Daoy (cell line): ENCODE data around the gene EIF2B5. TPM values are rescaled to one million over a fixed set of nuclear protein-coding genes. Genes with fewer than 3 reads are reported as not detected.
"Not testable (repeated sequence)": the region's sequence is repeated elsewhere in the genome, so short reads cannot be mapped to it uniquely, and the experiment has no call there.

Experiments used
- DNase-seq: peaks from one replicate; pipeline ENCODE4 v3.0.0-alpha.2; 2015; ENCODE audit warnings: low read depth
- total RNA-seq: library from RNA; depleted of rRNA; stranded (reverse); fragments of >200 nt; shearing (Covaris generic); gene quantifications from 2 replicates; pipeline ENCODE4 v1.2.3, GENCODE V29; 2014; rRNA removed

Gene EIF2B5
- total RNA-seq: 53.5 and 57.9 TPM in 2 replicates

DNA sequence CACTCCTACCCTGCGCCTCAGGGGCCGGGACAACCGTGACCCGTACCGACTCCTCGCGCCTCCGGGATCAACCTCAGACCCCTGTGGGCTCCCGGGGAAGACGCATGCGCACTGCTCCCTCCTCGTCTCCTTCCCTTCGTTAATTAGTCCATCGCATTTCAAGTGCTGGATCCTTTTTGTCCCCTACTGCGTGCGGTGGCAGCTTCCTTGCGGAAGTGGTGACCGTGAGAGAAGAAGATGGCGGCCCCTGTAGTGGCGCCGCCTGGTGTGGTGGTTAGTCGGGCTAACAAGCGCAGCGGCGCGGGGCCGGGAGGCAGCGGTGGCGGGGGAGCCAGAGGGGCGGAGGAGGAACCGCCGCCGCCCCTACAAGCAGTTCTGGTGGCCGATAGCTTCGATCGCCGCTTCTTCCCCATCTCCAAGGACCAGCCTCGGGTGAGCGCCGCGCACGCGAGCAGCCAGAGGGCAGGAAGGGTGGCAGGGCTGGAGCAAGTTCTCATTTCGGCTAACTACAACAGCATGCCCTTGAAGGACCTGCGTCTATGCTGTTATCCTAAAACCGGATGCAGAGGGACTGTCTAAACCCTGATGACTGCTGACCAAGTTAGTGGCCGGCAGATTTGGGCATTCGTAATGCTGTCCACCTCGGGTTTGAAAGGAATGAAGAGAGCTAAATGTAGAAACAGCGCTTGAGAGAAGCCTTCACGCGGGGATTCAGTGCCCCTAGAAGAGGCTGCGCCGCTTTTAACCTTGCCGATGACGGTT, at the start of gene EIF2B5:
EIF2B5 (plus strand) TSS at position 210 of the 762 bp plus-strand sequence; CDS start at position 238, 28 bp downstream.
- peak; percentile 96 for DNase-seq

DNA sequence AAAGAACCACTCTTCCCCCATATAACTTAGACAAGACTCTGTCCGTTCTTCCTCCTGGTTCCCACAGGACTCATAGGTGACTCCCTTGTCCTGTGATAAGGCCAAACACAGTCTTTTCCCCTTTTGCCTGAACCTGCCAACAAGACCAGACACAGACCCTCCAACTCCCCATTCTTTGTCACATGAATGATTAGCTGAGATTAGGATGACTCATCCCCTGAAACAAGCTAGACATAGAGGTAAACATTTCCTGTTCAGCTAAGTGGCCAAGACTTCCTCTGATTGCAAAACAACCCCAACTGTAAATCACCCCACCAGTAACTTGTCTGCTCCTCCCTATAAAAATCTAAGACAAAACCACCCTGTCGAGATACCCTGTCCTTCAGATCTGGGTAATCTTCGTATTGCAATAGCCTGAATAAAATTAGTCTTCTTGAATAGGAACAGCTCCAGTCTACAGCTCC, 49.7 kb upstream of the EIF2B5 start:
- DNase-seq: peak; percentile 15

DNA sequence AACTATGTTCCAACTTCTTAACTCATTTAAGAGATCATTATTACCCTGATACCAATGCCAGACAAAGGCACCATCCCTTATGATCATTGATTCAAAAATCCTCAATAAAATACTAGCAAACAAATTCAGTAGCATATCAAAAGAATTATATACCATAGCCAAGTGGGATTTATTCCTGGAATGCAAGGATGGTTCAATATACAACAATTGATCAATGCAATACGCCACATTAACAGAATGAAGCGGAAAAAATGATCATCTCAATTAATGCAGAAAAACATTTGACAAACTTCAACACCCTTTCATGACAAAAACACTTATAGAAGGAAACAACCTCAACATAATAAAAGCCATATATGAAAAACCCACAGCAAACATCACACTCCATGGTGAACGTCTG, 43.0 kb upstream of the EIF2B5 start:
- DNase-seq: no peak

DNA sequence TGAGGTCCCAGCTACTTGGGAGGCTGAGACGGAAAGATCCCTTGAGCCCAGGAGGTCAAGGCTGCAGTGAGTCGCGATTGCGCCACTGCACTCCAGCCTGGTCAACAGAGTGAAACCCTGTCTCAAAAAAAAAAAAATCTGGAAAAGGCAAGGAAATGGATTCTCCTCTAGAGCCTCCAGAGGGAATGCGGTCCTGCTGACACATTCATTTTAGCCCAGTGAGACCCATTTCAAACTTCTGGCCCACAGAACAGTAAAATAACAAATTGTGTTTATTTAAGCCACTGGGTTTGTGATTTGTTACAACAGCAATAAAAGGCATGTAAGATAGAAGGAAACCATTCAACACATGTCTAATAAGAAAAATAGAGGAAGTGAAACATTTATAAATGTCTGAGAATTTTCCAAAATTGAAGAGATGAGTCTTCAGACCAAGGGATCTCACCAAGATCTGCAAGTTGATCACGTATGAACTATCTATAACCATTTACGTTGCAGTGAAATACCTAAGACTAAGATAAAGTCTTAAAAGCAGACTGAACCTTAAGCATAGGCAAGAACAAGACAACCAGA, 38.3 kb upstream of the EIF2B5 start, which contains the start of gene HTR3E:
HTR3E (plus strand) TSS at position 254 of the 573 bp plus-strand sequence. CDS start 466 bp downstream, outside the sequence.
- no peak for DNase-seq

DNA sequence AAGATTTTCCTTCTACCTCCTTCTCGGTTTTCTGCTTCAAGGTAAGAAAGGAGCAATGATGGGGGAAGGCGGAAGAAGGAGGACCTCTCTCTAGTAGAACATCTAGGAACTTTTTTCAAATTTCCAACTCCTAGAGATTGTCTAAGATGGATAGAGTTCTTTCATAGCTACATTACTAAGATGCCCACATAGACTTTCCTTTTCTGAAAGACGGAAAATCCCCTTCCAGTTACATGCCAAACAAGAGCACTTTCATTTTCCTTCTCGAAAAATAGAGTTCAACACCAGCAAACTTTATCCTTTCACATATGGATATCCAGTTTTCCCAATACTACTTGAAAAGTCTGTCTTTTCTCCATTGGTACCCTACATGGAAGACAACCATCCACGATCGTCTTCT, 37.6 kb upstream of the EIF2B5 start:
- DNase-seq: no peak

DNA sequence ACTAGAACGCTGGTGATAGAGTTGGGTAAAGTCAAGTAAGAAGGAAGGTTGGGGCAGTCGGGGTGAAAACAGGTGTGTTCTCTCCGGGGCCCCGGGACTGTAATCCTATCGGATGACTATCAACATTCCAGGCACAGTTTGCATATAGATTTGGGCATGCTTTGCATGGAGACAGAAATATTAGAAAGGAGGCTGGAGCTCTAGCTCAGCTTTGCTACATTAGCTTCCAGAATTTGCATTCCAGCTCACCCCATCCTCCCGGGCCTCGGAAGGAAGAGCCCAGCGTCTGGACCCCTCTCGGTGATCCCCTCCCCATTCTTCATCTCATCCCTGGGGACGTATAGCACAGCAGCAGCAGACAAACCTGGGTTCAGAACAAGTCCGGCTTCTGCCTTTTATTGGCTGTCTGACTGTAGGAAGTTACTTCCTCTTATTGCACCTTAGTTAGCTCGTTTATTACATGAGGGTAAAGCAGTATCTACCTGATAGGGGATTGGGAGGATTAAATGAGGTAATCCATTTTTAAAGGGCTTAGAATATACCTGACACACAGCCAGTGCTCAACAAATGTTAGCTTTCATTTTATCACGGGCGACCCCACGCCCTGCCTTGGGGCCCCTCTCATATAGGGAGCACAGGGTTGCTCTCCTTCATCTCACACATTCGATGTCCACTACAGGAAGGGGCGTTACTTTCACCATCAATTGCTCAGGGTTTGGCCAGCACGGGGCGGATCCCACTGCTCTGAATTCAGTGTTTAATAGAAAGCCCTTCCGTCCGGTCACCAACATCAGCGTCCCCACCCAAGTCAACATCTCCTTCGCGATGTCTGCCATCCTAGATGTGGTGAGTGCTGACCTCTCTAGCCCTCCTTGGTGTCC, 35.1 kb upstream of the EIF2B5 start:
- DNase-seq: no peak

DNA sequence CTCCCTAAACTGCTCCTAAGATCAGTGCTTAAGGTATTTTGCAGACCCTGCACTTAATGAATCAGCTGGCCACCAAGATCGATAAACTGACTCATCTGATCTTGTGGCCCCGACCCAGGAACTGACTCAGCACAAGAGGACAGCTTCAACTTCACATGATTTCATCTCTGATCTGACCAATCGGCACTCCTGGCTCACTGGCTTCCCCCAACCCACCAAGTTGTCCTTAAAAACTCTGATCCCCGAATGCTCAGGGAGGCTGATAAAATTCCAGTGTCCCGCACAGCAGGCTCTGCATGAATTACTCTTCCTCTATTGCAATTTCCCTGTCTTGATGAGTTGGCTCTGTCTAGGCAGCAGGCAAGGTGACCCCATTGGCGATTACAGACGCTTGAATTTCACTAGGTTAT, 24.8 kb upstream of the EIF2B5 start:
- DNase-seq: peak; percentile 75

DNA sequence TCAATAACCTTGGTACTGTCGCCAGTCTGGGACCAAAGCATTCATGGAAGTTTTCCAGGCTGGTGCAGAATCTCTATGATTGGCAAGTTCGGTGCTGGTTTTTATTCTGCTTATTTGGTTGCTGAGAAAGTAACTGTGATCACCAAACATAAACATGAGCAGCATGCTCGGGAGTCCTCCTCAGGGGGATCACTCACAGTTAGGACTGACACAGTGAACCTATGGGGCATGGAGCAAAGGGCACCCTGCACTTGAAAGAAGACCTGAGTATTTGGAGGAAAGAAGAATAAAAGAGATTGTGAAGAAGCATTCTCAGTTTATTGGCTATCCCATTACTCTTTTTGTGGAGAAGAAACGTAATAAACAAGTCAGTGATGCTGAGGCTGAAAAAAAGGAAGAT, 19.1 kb upstream of the EIF2B5 start:
- no peak for DNase-seq

DNA sequence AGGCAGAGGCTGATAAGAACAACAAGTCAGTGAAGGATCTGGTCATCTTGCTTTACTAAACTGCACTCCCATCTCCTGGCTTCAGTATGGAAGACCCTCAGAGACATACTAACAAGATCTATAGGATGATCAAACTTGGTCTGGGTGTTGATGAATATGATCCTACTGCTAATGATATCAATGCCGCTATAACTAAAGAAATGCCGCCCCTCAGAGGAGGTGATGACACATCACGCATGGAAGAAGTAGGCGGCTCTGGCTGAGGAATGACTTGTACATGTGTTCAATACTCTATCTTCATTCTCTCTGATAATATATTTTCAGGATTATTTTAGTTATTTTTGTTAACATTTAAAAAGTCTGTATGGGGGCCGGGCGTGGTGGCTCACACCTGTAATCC, 17.5 kb upstream of the EIF2B5 start:
- peak; percentile 13 for DNase-seq

DNA sequence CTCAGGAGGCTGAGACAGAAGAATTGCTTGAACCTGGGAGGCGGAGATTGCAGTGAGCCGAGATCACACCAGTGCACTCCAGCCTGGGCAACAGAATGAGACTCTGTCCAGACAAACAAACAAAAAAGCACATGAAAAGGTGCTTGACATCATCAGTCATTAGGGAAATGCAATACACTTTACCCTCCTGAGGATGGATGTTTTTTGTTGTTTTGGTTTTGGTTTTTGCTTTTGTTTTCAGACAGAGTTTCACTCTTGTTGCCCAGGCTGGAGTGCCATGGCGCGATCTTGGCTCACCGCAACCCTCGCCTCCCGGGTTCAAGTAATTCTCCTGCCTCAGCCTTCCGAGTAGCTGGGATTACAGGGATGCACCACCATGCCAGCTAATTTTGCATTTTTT, 14.1 kb upstream of the EIF2B5 start:
- not testable (repeated sequence) for DNase-seq

DNA sequence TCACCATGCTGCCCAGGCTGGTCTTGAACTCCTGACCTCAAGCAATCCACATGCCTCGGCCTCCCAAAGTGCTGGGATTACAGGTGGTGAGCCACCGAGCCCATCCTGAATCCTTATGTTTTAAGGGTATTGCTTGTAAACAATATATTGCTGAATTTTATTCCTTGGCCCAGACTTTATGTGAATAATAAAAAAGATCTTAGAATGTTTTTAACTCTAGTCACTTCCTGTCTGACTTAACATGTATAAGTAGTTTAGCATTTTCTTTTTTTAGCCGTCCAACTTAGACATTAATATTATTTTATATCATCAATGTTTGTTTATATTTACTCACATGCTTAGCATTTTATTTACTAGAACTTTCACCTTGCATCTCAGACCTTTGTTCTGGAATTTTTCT, 9.2 kb upstream of the EIF2B5 start:
- DNase-seq: no peak

DNA sequence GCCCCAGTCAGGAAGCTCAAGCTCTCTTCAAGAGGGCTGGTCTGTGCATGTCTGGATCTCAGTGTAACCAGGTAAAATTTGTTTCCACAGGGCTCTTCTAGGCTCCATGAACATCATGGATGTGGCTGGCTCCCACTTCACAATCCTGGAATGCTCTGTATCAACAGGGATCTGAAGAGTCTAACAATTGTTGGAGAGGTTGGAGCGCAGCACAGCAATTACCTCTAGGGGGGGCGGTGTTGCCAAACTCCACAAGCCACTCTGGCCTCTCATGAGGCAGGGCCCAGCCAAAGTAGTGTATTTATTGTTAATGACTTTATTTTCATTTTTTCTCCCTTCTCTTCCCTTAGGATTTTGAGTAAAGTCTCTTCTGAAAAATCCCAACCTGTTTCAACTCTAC, 6.1 kb upstream of the EIF2B5 start:
- peak; percentile 26 for DNase-seq

DNA sequence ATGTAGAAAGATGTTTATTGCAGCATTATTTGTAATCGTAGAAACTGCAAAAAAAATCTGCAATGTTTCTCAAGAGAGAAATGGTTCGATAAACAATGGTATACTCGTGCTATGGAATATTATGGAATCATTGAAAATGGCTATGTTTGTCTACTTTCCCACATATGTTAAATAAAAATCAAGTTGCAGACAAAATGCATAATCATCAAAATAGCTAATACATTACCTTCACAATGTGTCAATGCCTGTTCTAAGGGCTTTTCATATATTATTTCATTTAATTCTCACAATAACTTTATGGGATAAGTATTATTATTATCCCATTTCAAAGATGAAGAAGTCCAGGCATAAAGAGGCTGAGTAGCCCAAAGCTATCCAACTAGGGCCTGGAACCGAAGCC, 2.2 kb upstream of the EIF2B5 start:
- DNase-seq: no peak

DNA sequence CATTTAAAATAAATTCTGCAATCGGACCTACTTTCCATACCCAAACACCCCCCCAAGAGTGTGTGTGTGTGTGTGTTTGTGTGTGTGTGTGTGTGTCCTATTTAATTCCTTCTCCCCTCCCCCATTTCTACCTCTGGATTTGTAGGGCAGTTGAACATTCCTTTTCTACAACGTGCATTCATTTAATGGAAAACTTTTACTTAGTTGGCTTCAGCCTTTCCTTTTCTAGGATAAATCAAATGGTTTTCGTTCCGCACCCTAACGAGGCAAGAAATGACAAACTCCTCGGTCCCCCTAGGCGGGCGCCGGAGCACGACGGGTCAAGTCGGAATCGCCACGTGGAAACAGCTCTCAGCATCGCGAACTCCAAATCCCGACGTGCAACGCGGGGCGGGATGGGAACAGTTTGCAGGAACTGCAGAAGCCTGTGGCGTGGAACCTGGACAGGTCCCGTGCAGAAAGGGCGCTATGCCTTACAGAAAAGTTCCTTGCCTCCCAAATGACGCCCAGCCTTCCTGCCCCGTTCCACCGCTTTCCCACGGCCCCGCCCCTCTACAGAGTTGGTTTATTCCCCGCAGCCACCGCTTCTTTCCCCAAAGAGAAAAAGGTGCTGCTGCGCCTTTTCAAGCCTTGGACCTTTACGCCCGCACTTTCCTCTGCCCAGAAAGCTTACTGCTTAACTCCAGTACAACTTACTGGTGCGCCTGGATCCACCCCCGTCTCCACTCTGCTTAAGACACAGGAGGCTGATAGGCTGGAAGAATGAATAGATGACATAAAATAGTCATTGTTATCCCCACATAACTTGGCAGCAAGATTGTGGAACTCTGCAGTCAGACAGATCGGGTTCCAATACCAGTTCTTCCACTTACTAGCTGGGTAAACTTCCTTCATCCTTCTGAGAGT, 1.1 kb upstream of the EIF2B5 start:
- DNase-seq: peak; percentile 91

DNA sequence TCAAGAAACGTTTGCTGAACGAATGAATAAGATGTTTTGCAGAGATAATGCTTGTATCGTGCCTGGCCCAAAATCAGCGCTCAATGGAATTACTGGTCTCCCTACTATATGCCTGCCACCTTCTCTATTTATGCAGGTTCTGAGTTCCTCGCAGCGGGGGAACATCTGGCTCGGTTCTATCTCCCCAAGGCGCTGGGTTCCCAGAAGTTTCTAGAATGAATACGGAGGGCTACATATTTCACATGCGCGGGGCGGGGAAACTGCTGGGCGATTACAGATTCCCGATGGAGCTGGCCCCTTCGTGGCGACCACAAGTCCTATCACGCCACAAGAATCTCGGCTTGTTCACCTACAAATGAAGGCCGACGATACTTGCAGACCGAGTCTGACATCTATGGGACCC, 411 bp upstream of the EIF2B5 start:
- DNase-seq: no peak

DNA sequence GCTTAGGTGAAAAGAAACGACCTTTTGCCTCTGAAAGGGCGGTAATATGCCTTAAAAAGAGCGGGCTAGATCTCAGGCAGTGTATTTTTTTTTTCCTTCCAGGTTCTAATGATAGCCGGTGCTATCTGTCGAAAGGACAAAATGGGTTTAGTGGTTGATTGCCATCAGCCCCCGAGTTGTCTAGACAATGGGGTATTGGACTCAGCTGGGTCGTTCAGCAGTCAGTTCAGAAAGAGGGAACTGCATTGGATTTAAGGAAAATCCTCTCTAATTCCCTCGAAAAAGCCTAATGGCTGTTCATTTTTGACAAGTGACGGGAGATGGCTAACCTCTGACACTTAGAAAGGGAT, 728 bp downstream of the EIF2B5 start:
- DNase-seq: no peak

DNA sequence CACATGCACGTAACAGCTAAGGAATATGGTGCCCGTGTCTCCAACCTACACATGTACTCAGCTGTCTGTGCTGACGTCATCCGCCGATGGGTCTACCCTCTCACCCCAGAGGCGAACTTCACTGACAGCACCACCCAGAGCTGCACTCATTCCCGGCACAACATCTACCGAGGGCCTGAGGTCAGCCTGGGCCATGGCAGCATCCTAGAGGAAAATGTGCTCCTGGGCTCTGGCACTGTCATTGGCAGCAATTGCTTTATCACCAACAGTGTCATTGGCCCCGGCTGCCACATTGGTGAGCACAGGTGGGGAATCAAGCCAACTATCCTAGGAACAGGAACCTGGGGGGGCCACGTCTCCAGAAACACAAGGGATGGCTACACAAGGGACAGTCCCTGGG, 5.3 kb downstream of the EIF2B5 start:
- DNase-seq: no peak

DNA sequence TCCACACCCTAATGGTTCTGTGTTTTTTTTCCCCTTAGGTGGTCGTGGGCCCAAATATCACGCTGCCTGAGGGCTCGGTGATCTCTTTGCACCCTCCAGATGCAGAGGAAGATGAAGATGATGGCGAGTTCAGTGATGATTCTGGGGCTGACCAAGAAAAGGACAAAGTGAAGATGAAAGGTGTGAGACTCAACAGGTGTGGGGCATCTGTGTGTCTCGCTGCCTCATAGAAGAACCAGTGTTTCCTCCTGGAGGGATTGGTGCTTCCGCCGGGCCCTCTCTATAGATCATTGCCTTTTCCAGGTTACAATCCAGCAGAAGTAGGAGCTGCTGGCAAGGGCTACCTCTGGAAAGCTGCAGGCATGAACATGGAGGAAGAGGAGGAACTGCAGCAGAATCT, 7.0 kb downstream of the EIF2B5 start:
- DNase-seq: no peak

DNA sequence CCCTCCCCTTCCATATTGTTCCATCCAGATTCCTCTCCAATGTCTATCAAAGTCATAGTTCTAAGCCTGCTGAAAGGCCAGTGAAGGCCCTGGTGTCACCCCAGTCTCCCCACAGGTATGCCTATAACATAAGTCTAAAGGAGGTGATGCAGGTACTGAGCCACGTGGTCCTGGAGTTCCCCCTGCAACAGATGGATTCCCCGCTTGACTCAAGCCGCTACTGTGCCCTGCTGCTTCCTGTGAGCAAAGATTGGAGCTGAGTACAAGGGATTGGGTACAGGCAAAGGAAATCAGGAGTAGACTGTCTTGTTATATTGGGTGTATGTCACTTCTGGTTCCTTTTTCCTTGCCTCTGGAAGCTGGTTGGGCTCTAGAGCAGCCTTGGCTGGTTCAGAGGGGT, 8.2 kb downstream of the EIF2B5 start:
- DNase-seq: no peak

DNA sequence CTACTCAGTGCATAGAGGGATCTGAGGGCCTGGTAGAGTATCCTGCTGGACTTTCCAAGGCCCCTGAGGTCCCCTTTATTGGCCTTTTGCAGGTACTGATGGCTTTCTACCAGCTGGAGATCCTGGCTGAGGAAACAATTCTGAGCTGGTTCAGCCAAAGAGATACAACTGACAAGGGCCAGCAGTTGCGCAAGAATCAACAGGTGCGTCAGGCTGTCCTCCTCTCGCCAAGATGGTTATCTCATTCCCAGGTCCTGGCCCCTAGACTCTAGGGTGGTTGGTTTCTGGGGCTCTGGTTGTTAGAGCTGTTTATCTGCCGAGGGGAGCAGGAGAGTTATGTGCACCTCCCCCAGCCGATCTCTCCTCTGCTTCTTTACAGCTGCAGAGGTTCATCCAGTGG, 9.3 kb downstream of the EIF2B5 start:
- DNase-seq: no peak

DNA sequence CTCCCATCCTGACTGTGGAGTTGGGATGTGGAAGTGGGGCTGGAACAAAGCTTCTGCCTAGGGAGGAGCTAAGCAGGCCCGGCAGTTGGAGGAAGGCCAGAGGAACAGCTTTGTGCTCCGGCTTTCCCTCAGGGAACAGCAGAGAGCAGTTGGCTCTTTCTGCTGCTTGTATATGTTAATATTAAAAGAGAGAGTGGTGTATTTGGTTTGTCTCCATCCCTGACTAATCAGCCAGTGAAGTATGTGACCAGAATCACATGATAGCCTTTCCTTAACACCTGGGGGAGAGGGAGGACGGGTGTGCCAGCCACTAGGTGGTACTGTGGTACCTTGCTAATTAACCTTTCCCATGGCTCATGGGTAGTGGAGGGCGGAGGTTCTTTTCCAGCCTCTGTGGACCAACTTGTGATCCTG, 10.0 kb downstream of the EIF2B5 start:
- DNase-seq: peak; percentile 61
